Measurements from ENCODE around the gene SPATA6. TPM values are rescaled to one million over a fixed set of nuclear protein-coding genes. Genes with fewer than 3 reads are reported as not detected.
A peak's percentile ranks its signal among the peaks of the same experiment; 100 is the strongest.
"Not testable (repeated sequence)": the region's sequence is repeated elsewhere in the genome, so short reads cannot be mapped to it uniquely, and the experiment has no call there.

Gene SPATA6
- total and polyA plus RNA-seq, 2 of the 4 experiments (the other 2 are of a cell fraction): 1.1 to 2.0 TPM

GRCh38 chr1:48435312-48436002 lies 36.5 kb downstream of the SPATA6 start:
- H2BK15ac ChIP-seq (ENCODE audit: low read depth, low read length); H2BK5ac ChIP-seq (ENCODE audit: low read depth, low read length, poor library complexity, severe bottlenecking); POLR2A ChIA-PET (ENCODE audit: unreplicated experiment); H3K9ac ChIP-seq (ENCODE audit: low read depth, low read length); H2BK120ac ChIP-seq (ENCODE audit: low read depth, low read length); H4K91ac ChIP-seq (ENCODE audit: insufficient read depth, low read depth, low read length); H4K20me1 ChIP-seq (ENCODE audit: insufficient read depth, low read length); H3K9me3 ChIP-seq (ENCODE audit: control insufficient read depth, insufficient read depth, low read length); H4K5ac ChIP-seq (ENCODE audit: low read depth, low read length); H3K4me3 ChIP-seq (ENCODE audit: insufficient read depth, low read depth, low read length); in situ Hi-C loops (cut with MboI; ENCODE audit: low sequenced_read_pairs); H3K27ac ChIP-seq (ENCODE audit: insufficient read depth, low read length); H3K56ac ChIP-seq (ENCODE audit: extremely low read depth, insufficient read depth, low read length); H3K27me3 ChIP-seq (ENCODE audit: control insufficient read depth, insufficient read depth, low read length); H4K8ac ChIP-seq (ENCODE audit: low read depth in 2 of 2, low read length in 2 of 2); H3K23ac ChIP-seq (ENCODE audit: low read depth, low read length); H3K18ac ChIP-seq (ENCODE audit: low read depth, low read length); H3K4me1 ChIP-seq (ENCODE audit: control insufficient read depth, insufficient read depth, low read length); H3K79me1 ChIP-seq (ENCODE audit: low read depth in 1 of 2, low read length in 2 of 2); H3K4ac ChIP-seq (ENCODE audit: low read depth, low read length); BruUV-seq (replicated peaks); H2AFZ ChIP-seq (replicated peaks; ENCODE audit: low read length, poor library complexity); dilution Hi-C loops (cut with HindIII; ENCODE audit: low sequenced_read_pairs, unreplicated experiment); DNase-seq; H3K14ac ChIP-seq (replicated peaks; ENCODE audit: low read depth, low read length); H3K4me2 ChIP-seq (ENCODE audit: low read depth, low read length); H3K9me1 ChIP-seq (ENCODE audit: insufficient read depth, low read length); H2AK5ac ChIP-seq (ENCODE audit: low read depth, low read length); intact Hi-C loops (cut with micrococcal nuclease); H3K36me3 ChIP-seq (ENCODE audit: control insufficient read depth, insufficient read depth, low read length); ATAC-seq (ENCODE audit: low read depth); H2AK9ac ChIP-seq (replicated peaks; ENCODE audit: low read depth, low read length, poor library complexity); CTCF ChIA-PET; H2BK20ac ChIP-seq (ENCODE audit: low read depth, low read length): not testable (repeated sequence)
- peak; percentile 20; the same call in 1 of the 2 replicates for TF ChIP-seq MAFK (IDR thresholded peaks at IDR 0.05; ENCODE audit: low read depth, low read length)
- 97% methylated on average over 11 of the region's 29 CpGs; no CpG with 5 or more reads in 1 of the 2 experiments for WGBS, 2 experiments (ENCODE audit: extremely low coverage in 2 of 2, insufficient read length in 1 of 2)
